ENCODE results near the gene CNPY2. TPM values are rescaled to one million over a fixed set of nuclear protein-coding genes. Genes with fewer than 3 reads are reported as not detected.

The CNPY2 gene
- total and polyA plus RNA-seq, 2 of the 13 experiments (the other 11 are each of a cell fraction or from before 2014, with no cell fraction given): 285 to 356 TPM

DNA sequence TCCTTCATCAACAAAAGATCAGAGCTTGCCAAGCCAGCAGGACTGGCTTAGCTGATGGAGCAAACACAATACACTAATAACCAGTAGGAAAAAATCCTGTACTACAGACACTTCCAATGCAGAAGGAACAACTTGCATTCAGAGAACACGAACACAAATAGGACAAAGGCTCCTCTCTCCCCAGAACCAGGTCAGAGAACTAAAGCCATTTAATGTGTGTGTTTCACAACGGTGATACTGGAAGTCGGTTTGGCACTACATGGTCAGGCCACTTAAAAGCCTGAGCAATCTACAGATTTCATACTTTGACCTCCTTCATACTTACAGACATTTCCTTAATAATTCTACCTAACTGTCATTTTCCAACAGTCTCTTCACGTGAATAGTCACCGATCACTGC is 22.0 kb downstream of the CNPY2 start:
- H3K4me3 ChIP-seq (replicated peaks in 1 of 3; ENCODE audit: insufficient read depth in 1 of 3, low read depth in 2 of 3, low read length in 3 of 3): no peak overlapping the region
- ChIA-PET CTCF (ENCODE audit: low intra/inter-chr PET ratio, low total read pairs) (no interaction called here), POLR2A (no interaction called here)
- FAIRE-seq (no peak), DNase-seq (ENCODE audit: low spot score) (no peak), ATAC-seq (no peak)
- in situ Hi-C loops (cut with HindIII; ENCODE audit: extremely low pct_ligation_motif_present, low pct_unique_long_range_greater_than_20kb) (no loop called here), intact Hi-C loops (cut with micrococcal nuclease; ENCODE audit: unreplicated experiment) (no loop called here)
- BruUV-seq (replicated peaks): no TSS peak
- peaks cover 79% of the 10 kb centered on the region for H3K79me2 ChIP-seq (ENCODE audit: insufficient read depth, low read length)
- TF ChIP-seq HMGA1 (CRISPR knock-in tag; conservative IDR thresholded peaks at IDR 0.05) (no peak), POGZ (CRISPR knock-in tag; IDR thresholded peaks at IDR 0.05) (no peak), PPARG (CRISPR knock-in tag; conservative IDR thresholded peaks at IDR 0.05) (no peak), GZF1 (CRISPR knock-in tag; IDR thresholded peaks at IDR 0.05) (no peak), ZNF264 (CRISPR knock-in tag; IDR thresholded peaks at IDR 0.05) (no peak), CCDC6 (CRISPR knock-in tag; IDR thresholded peaks at IDR 0.05) (no peak), ZNF766 (CRISPR knock-in tag; IDR thresholded peaks at IDR 0.05; ENCODE audit: borderline replicate concordance) (no peak), ZNF430 (CRISPR knock-in tag; IDR thresholded peaks at IDR 0.05) (no peak), ZNF713 (CRISPR knock-in tag; IDR thresholded peaks at IDR 0.05) (no peak), ZNF180 (CRISPR knock-in tag; IDR thresholded peaks at IDR 0.05; ENCODE audit: borderline replicate concordance, low read depth) (no peak), IRX3 (CRISPR knock-in tag; IDR thresholded peaks at IDR 0.05; ENCODE audit: borderline replicate concordance, low read depth) (no peak), YY1 (IDR thresholded peaks at IDR 0.05; ENCODE audit: insufficient read depth, insufficient replicate concordance, low read depth, low read length) (no peak), MZF1 (CRISPR knock-in tag; IDR thresholded peaks at IDR 0.05; ENCODE audit: borderline replicate concordance) (no peak)
- TF ChIP-seq, protein P1, sequence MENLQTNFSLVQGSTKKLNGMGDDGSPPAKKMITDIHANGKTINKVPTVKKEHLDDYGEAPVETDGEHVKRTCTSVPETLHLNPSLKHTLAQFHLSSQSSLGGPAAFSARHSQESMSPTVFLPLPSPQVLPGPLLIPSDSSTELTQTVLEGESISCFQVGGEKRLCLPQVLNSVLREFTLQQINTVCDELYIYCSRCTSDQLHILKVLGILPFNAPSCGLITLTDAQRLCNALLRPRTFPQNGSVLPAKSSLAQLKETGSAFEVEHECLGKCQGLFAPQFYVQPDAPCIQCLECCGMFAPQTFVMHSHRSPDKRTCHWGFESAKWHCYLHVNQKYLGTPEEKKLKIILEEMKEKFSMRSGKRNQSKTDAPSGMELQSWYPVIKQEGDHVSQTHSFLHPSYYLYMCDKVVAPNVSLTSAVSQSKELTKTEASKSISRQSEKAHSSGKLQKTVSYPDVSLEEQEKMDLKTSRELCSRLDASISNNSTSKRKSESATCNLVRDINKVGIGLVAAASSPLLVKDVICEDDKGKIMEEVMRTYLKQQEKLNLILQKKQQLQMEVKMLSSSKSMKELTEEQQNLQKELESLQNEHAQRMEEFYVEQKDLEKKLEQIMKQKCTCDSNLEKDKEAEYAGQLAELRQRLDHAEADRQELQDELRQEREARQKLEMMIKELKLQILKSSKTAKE (CRISPR knock-in tag; IDR thresholded peaks at IDR 0.05; ENCODE audit: borderline replicate concordance): no peak
- TF ChIP-seq, protein P2, sequence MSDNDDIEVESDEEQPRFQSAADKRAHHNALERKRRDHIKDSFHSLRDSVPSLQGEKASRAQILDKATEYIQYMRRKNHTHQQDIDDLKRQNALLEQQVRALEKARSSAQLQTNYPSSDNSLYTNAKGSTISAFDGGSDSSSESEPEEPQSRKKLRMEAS (IDR thresholded peaks at IDR 0.05): no peak
- TF ChIP-seq, protein P3, sequence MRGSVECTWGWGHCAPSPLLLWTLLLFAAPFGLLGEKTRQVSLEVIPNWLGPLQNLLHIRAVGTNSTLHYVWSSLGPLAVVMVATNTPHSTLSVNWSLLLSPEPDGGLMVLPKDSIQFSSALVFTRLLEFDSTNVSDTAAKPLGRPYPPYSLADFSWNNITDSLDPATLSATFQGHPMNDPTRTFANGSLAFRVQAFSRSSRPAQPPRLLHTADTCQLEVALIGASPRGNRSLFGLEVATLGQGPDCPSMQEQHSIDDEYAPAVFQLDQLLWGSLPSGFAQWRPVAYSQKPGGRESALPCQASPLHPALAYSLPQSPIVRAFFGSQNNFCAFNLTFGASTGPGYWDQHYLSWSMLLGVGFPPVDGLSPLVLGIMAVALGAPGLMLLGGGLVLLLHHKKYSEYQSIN (CRISPR knock-in tag; IDR thresholded peaks at IDR 0.05; ENCODE audit: borderline replicate concordance): no peak
- TF ChIP-seq, protein P4, sequence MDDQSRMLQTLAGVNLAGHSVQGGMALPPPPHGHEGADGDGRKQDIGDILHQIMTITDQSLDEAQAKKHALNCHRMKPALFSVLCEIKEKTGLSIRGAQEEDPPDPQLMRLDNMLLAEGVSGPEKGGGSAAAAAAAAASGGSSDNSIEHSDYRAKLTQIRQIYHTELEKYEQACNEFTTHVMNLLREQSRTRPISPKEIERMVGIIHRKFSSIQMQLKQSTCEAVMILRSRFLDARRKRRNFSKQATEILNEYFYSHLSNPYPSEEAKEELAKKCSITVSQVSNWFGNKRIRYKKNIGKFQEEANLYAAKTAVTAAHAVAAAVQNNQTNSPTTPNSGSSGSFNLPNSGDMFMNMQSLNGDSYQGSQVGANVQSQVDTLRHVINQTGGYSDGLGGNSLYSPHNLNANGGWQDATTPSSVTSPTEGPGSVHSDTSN (CRISPR knock-in tag; IDR thresholded peaks at IDR 0.05; ENCODE audit: borderline replicate concordance): no peak
- TF ChIP-seq, protein P5, sequence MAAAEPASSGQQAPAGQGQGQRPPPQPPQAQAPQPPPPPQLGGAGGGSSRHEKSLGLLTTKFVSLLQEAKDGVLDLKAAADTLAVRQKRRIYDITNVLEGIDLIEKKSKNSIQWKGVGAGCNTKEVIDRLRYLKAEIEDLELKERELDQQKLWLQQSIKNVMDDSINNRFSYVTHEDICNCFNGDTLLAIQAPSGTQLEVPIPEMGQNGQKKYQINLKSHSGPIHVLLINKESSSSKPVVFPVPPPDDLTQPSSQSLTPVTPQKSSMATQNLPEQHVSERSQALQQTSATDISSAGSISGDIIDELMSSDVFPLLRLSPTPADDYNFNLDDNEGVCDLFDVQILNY (CRISPR knock-in tag; conservative IDR thresholded peaks at IDR 0.05): no peak
- H3K4me2 ChIP-seq (ENCODE audit: low read depth, low read length): no peak overlapping the region
- no peak overlapping the region for H3K9ac ChIP-seq (ENCODE audit: insufficient read depth, low read depth, low read length)
- H3K4me1 ChIP-seq (ENCODE audit: insufficient read depth, low read length): peaks cover 71% of the 10 kb centered on the region
- H4K20me1 ChIP-seq (ENCODE audit: insufficient read depth, low read length): peaks cover 5% of the 10 kb centered on the region; the same call in 1 of the 2 replicates
- H3K9me3 ChIP-seq (ENCODE audit: low read length): no peaks in the 10 kb centered on the region
- H3K36me3 ChIP-seq (replicated peaks in 1 of 2; ENCODE audit: control insufficient read depth in 1 of 2, insufficient read depth in 2 of 2, low read length in 2 of 2): peaks cover 2 to 25% of the 10 kb centered on the region in 2 experiments; a peak in 4 of 5 replicates
- WGBS (ENCODE audit: low lambda C conversion rate): 92% methylated on average over 5 of the region's 5 CpGs
- no peaks in the 10 kb centered on the region for H3K27me3 ChIP-seq (ENCODE audit: control insufficient read depth in 1 of 2, insufficient read depth in 2 of 2, low read length in 2 of 2)
- no peak overlapping the region for H2AFZ ChIP-seq (ENCODE audit: low read length)
- no peak overlapping the region for H3K27ac ChIP-seq (ENCODE audit: extremely low read length, insufficient read depth, low read length)

Data from HepG2 (cell line).